IMR-90 (cell line): ENCODE measurements around the gene IGF1R. TPM values are rescaled to one million over a fixed set of nuclear protein-coding genes. Genes with fewer than 3 reads are reported as not detected.

Experiments used
- ATAC-seq: fragments of 200-7000 bp; cut with Tn5 transposase; 2 replicates; pipeline ENCODE4 v1.9.1; 2020; ENCODE audit warnings: low read depth, mild to moderate bottlenecking, moderate library complexity
- BruUV-seq: library from RNA; stranded (reverse); fragments of 400-500 nt; replicated peaks from 2 replicates; lab custom pipeline; 2021; lab: Mats Ljungman, UMichigan
- CTCF ChIA-PET: fragments of 300-600 bp; formaldehyde crosslinking; extraction: SDS; loops from one replicate; lab custom pipeline; 2021; ENCODE audit warnings: antibody characterized with exemption; lab: Yijun Ruan, JAX
- POLR2A ChIA-PET: fragments of 300-600 bp; sonication (Branson Sonifier 250); formaldehyde crosslinking; loops from one replicate; lab custom pipeline; 2022; ENCODE audit warnings: antibody characterized with exemption; ENCODE audit not compliant: unreplicated experiment; lab: Charles Lee
- DNase-seq: peaks from one replicate; pipeline ENCODE4 v3.0.0; 2013
- H2AFZ ChIP-seq: replicated peaks from 2 replicates; pipeline ENCODE3; 2013; ENCODE audit warnings: low read length, mild to moderate bottlenecking; ENCODE audit not compliant: poor library complexity
- H2AK5ac ChIP-seq: 2 replicates; pipeline ENCODE4 v1.6.1; 2013; ENCODE audit warnings: low read depth, low read length, inconsistent platforms
- H2AK9ac ChIP-seq: replicated peaks from 2 replicates; pipeline ENCODE3; 2013; ENCODE audit warnings: mild to moderate bottlenecking, low read depth, low read length, moderate library complexity; ENCODE audit not compliant: poor library complexity
- H2BK120ac ChIP-seq: 2 replicates; pipeline ENCODE4 v1.6.1; 2013; ENCODE audit warnings: low read depth, low read length, inconsistent platforms
- H2BK15ac ChIP-seq: 3 replicates; pipeline ENCODE4 v1.6.1; 2013; ENCODE audit warnings: low read depth, low read length, inconsistent platforms
- H2BK20ac ChIP-seq: 2 replicates; pipeline ENCODE4 v1.6.1; 2013; ENCODE audit warnings: low read depth, mild to moderate bottlenecking, inconsistent platforms, low read length, moderate library complexity
- H2BK5ac ChIP-seq: 2 replicates; pipeline ENCODE4 v1.6.1; 2013; ENCODE audit warnings: mild to moderate bottlenecking, low read depth, low read length, inconsistent platforms; ENCODE audit not compliant: poor library complexity, severe bottlenecking
- H3K14ac ChIP-seq: replicated peaks from 2 replicates; pipeline ENCODE4 v1.6.1; 2013; ENCODE audit warnings: low read depth, low read length, inconsistent platforms
- H3K18ac ChIP-seq: 2 replicates; pipeline ENCODE4 v1.6.1; 2013; ENCODE audit warnings: low read depth, low read length, control low read depth
- H3K23ac ChIP-seq: 2 replicates; pipeline ENCODE4 v1.6.1; 2013; ENCODE audit warnings: low read depth, low read length, inconsistent platforms
- H3K27ac ChIP-seq: 2 replicates; pipeline ENCODE4 v1.5.1; 2013; ENCODE audit warnings: mild to moderate bottlenecking, control low read depth, low read length; ENCODE audit not compliant: insufficient read depth
- H3K27me3 ChIP-seq: 2 replicates; pipeline ENCODE4 v1.6.1; 2013; ENCODE audit warnings: low read length; ENCODE audit not compliant: control insufficient read depth, insufficient read depth
- H3K36me3 ChIP-seq: 2 replicates; pipeline ENCODE4 v1.6.1; 2013; ENCODE audit warnings: low read length, mixed read lengths; ENCODE audit not compliant: control insufficient read depth, insufficient read depth
- H3K4ac ChIP-seq: 2 replicates; pipeline ENCODE4 v1.6.1; 2013; ENCODE audit warnings: low read depth, low read length, inconsistent platforms
- H3K4me1 ChIP-seq: 2 replicates; pipeline ENCODE4 v1.6.1; 2013; ENCODE audit warnings: low read length, mixed read lengths; ENCODE audit not compliant: control insufficient read depth, insufficient read depth
- H3K4me2 ChIP-seq: 2 replicates; pipeline ENCODE4 v1.6.1; 2013; ENCODE audit warnings: low read depth, mild to moderate bottlenecking, control low read depth, low read length, moderate library complexity
- H3K4me3 ChIP-seq: 2 replicates; pipeline ENCODE4 v1.5.1; 2013; ENCODE audit warnings: low read depth, mild to moderate bottlenecking, control low read depth, low read length, moderate library complexity; ENCODE audit not compliant: insufficient read depth
- H3K56ac ChIP-seq: 2 replicates; pipeline ENCODE4 v1.6.1; 2013; ENCODE audit warnings: low read length, inconsistent platforms; ENCODE audit not compliant: insufficient read depth; ENCODE audit errors: extremely low read depth
- H3K79me1 ChIP-seq, 2 experiments: 2 replicates each; pipeline ENCODE4 v1.6.1; 2013; ENCODE audit warnings: low read length in 2 of 2, inconsistent platforms in 1 of 2, low read depth in 1 of 2
- H3K9ac ChIP-seq: 2 replicates; pipeline ENCODE4 v1.6.1; 2013; ENCODE audit warnings: low read depth, low read length, control low read depth
- H3K9me1 ChIP-seq: 2 replicates; pipeline ENCODE4 v1.6.1; 2013; ENCODE audit warnings: low read length, inconsistent platforms; ENCODE audit not compliant: insufficient read depth
- H3K9me3 ChIP-seq: 2 replicates; pipeline ENCODE4 v1.6.1; 2013; ENCODE audit warnings: low read length; ENCODE audit not compliant: control insufficient read depth, insufficient read depth
- H4K20me1 ChIP-seq: 2 replicates; pipeline ENCODE4 v1.6.1; 2013; ENCODE audit warnings: low read length, inconsistent platforms; ENCODE audit not compliant: insufficient read depth
- H4K5ac ChIP-seq: 2 replicates; pipeline ENCODE4 v1.6.1; 2013; ENCODE audit warnings: mild to moderate bottlenecking, low read depth, low read length, control low read depth
- H4K8ac ChIP-seq, 2 experiments: 2 replicates each; pipeline ENCODE4 v1.6.1; 2013; ENCODE audit warnings: low read depth in 2 of 2, low read length in 2 of 2, control low read depth in 1 of 2, inconsistent platforms in 1 of 2
- H4K91ac ChIP-seq: 2 replicates; pipeline ENCODE4 v1.6.1; 2013; ENCODE audit warnings: low read depth, low read length, inconsistent platforms; ENCODE audit not compliant: insufficient read depth
- MAZ ChIP-seq: IDR thresholded peaks from 2 replicates; pipeline ENCODE4 v1.6.1; 2012; ENCODE audit warnings: low read depth, mild to moderate bottlenecking, low read length, improper control_type of control experiment, moderate library complexity, borderline replicate concordance
- RFX5 ChIP-seq: IDR thresholded peaks from 2 replicates; pipeline ENCODE4 v1.8.0; 2012; ENCODE audit warnings: low read depth, mild to moderate bottlenecking, low read length, moderate library complexity
- WGBS, 2 experiments: methylation state at CpG; one replicate each; pipeline versions ENCODE4 v1.1.5 to v1.1.7; 2013; ENCODE audit warnings: missing lambda C conversion rate in 2 of 2; ENCODE audit not compliant: insufficient read length in 1 of 2; ENCODE audit errors: extremely low coverage in 2 of 2; 5-methylcytosine and 5-hydroxymethylcytosine counted together
- dilution Hi-C: fragments of 300-500 bp; cut with HindIII; formaldehyde crosslinking; loops from one replicate; pipeline ENCODE4 v1.14.3; 2018; ENCODE audit warnings: low sequenced_read_pairs; ENCODE audit not compliant: unreplicated experiment
- in situ Hi-C: fragments of 300-500 bp; cut with MboI; formaldehyde crosslinking; loops from 3 replicates; pipeline ENCODE4 v1.14.3; 2019; ENCODE audit warnings: low sequenced_read_pairs, inconsistent platforms, mixed read lengths
- intact Hi-C: fragments of 100-400 bp; cut with micrococcal nuclease; formaldehyde crosslinking; loops from 2 replicates; pipeline ENCODE4 v1.10.0; 2022
- polyA plus RNA-seq, 3 experiments: library from polyadenylated mRNA; depleted of rRNA; stranded (reverse); fragments of >200 nt; gene quantifications; 2 replicates each; pipeline ENCODE4 v1.2.3, GENCODE V29; 2012; ENCODE audit warnings: low replicate concordance in 1 of 3
- total RNA-seq: library from RNA; depleted of rRNA; stranded (reverse); fragments of >200 nt; gene quantifications from 2 replicates; pipeline ENCODE4 v1.2.3, GENCODE V29; 2012

Gene IGF1R
- total and polyA plus RNA-seq, 2 of the 4 experiments (the other 2 are of a cell fraction) = 24.0 to 24.9 TPM

- no peak overlapping the region for H2AK5ac ChIP-seq
- no peak overlapping the region for H2BK15ac ChIP-seq
- H3K4me1 ChIP-seq = peaks cover 12% of the 10 kb centered on the region
- dilution Hi-C loops = no loop called here
- H3K4me2 ChIP-seq = no peak overlapping the region
- no peak overlapping the region for H3K27ac ChIP-seq
- BruUV-seq = no TSS peak
- no peak for ATAC-seq
- peaks cover 18% of the 10 kb centered on the region for H3K9me1 ChIP-seq
- H2AFZ ChIP-seq = no peak overlapping the region
- H3K9ac ChIP-seq = no peak overlapping the region
- H3K4me3 ChIP-seq = no peak overlapping the region
- no peak overlapping the region for H2BK5ac ChIP-seq
- H4K20me1 ChIP-seq = peaks cover 81% of the 10 kb centered on the region
- POLR2A ChIA-PET = interaction anchor here (0.9 kb wide), 1 partner anchor 26 kb away, joined by 3 read pairs; no protein-coding TSS in a partner anchor
- no peak overlapping the region for H4K8ac ChIP-seq
- H3K79me1 ChIP-seq = peaks cover 24 to 61% of the 10 kb centered on the region in 2 experiments
- in situ Hi-C loops = no loop called here
- no peaks in the 10 kb centered on the region for H3K36me3 ChIP-seq
- no peaks in the 10 kb centered on the region for H3K27me3 ChIP-seq
- WGBS, 2 experiments = no CpG with 5 or more reads among the region's 3 CpGs
- intact Hi-C loops = no loop called here
- no peak overlapping the region for H4K5ac ChIP-seq
- H3K9me3 ChIP-seq = no peaks in the 10 kb centered on the region
- H3K4ac ChIP-seq = no peak overlapping the region
- H2BK20ac ChIP-seq = no peak overlapping the region
- TF ChIP-seq MAZ (no peak), RFX5 (no peak)
- DNase-seq = no peak
- no peak overlapping the region for H4K91ac ChIP-seq
- H2BK120ac ChIP-seq = no peak overlapping the region
- no peak overlapping the region for H3K18ac ChIP-seq
- CTCF ChIA-PET = interaction anchor here (0.8 to 1.8 kb wide), 4 partner anchors 14 to 97 kb away, joined by 3 to 4 read pairs (median 3); no protein-coding TSS in a partner anchor
- no peak overlapping the region for H3K56ac ChIP-seq
- no peak overlapping the region for H2AK9ac ChIP-seq
- H3K23ac ChIP-seq = peak overlapping the region; percentile 72; the same call in 1 of the 2 replicates
- H3K14ac ChIP-seq = no peak overlapping the region
Observed at GRCh38 chr15:98754657-98755022, 106.3 kb downstream of the IGF1R start.
